Sigmoid colon (tissue), 4 donors: ENCODE data around the gene CLDN6.

Source experiments
- EP300 ChIP-seq, 4 donors: sonication (generic); formaldehyde crosslinking; IDR thresholded peaks; one replicate each; pipeline ENCODE4 v1.6.1; 2017; ENCODE audit warnings: antibody characterized with exemption in 4 of 4
- POLR2A ChIP-seq, 2 donors: fragments of 450-650 bp; IDR thresholded peaks; one replicate each; pipeline ENCODE4 v1.6.1; 2016; ENCODE audit warnings: antibody characterized with exemption in 2 of 2, mild to moderate bottlenecking in 2 of 2, moderate library complexity in 2 of 2
- POLR2AphosphoS5 ChIP-seq, 4 donors: sonication (generic); formaldehyde crosslinking; IDR thresholded peaks; one replicate each; pipeline ENCODE4 v1.6.1; 2017; ENCODE audit warnings: antibody characterized with exemption in 4 of 4
- TF ChIP-seq, protein P1 (sequence below), 4 experiments: fragments of 450-650 bp in 3 of 4; fragments of 200-600 bp in 1 of 4; IDR thresholded peaks; one replicate each; pipeline ENCODE4 v1.5.1; 2016 to 2019; ENCODE audit warnings: antibody characterized with exemption in 4 of 4, mild to moderate bottlenecking in 3 of 4, moderate library complexity in 2 of 4

DNA sequence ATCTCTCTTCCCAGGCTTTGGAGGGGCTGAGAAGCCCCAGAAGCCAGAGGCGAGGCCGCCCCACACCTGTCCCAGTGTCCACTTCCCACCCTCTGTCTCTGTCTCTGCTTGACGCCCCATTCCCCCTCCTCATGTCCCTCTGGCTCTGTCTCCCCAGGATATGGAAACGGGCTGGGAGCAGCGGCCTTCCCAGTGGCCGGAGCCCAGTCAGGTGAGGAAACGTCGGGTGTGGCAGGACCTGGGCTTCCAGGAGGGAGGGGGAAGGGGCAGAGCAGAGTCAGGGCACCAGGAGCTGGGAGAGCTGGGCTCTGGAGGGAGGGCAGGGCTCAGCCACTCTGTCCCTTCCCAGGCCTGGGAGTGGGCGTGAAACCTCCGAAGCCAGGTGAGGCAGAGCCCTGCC lies 27.1 kb downstream of the CLDN6 start:
- TF ChIP-seq POLR2AphosphoS5 (IDR thresholded peaks at IDR 0.05) (no peak), POLR2A (IDR thresholded peaks at IDR 0.05) (no peak), EP300 (IDR thresholded peaks at IDR 0.05) (no peak)
- TF ChIP-seq, protein P1, sequence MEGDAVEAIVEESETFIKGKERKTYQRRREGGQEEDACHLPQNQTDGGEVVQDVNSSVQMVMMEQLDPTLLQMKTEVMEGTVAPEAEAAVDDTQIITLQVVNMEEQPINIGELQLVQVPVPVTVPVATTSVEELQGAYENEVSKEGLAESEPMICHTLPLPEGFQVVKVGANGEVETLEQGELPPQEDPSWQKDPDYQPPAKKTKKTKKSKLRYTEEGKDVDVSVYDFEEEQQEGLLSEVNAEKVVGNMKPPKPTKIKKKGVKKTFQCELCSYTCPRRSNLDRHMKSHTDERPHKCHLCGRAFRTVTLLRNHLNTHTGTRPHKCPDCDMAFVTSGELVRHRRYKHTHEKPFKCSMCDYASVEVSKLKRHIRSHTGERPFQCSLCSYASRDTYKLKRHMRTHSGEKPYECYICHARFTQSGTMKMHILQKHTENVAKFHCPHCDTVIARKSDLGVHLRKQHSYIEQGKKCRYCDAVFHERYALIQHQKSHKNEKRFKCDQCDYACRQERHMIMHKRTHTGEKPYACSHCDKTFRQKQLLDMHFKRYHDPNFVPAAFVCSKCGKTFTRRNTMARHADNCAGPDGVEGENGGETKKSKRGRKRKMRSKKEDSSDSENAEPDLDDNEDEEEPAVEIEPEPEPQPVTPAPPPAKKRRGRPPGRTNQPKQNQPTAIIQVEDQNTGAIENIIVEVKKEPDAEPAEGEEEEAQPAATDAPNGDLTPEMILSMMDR (IDR thresholded peaks at IDR 0.05): no peak
